Measurements from ENCODE around the gene LCK. TPM values are rescaled to one million over a fixed set of nuclear protein-coding genes. Genes with fewer than 3 reads are reported as not detected.

LCK gene
- total RNA-seq, 1 experiment from 2014 or later, result 51.0 TPM

GRCh38 chr1:32266921-32267591 lies 16.0 kb downstream of the LCK start (continued):
- TF ChIP-seq GABPB1 (CRISPR knock-in tag; IDR thresholded peaks at IDR 0.05) (no peak), TP53 (CRISPR knock-in tag; IDR thresholded peaks at IDR 0.05) (no peak), IRF1 (CRISPR knock-in tag; IDR thresholded peaks at IDR 0.05) (no peak), CBFB (CRISPR knock-in tag; IDR thresholded peaks at IDR 0.05; ENCODE audit: low read depth) (no peak), SP1 (CRISPR knock-in tag; conservative IDR thresholded peaks at IDR 0.05) (no peak), ELF4 (CRISPR knock-in tag; IDR thresholded peaks at IDR 0.05; ENCODE audit: low read depth) (no peak)

- no peak for TF ChIP-seq ZNF317 (CRISPR knock-in tag; IDR thresholded peaks at IDR 0.05; ENCODE audit: borderline replicate concordance, low read depth)
- no peak for TF ChIP-seq STAT6 (CRISPR knock-in tag; conservative IDR thresholded peaks at IDR 0.05; ENCODE audit: low read depth)
- no peak for TF ChIP-seq ZNF232 (CRISPR knock-in tag; IDR thresholded peaks at IDR 0.05)
- no peak for TF ChIP-seq TP53 (CRISPR knock-in tag; IDR thresholded peaks at IDR 0.05)
- no peak for TF ChIP-seq SMAD4 (CRISPR knock-in tag; IDR thresholded peaks at IDR 0.05)
- no peak for TF ChIP-seq CBFB (CRISPR knock-in tag; IDR thresholded peaks at IDR 0.05; ENCODE audit: low read depth)
- TF ChIP-seq ZNF138 (CRISPR knock-in tag; conservative IDR thresholded peaks at IDR 0.05), result no peak
- TF ChIP-seq FOXP4 (CRISPR knock-in tag; IDR thresholded peaks at IDR 0.05), result no peak
- no peak for TF ChIP-seq JAZF1 (CRISPR knock-in tag; IDR thresholded peaks at IDR 0.05)
- no peak for TF ChIP-seq ZBTB43 (CRISPR knock-in tag; IDR thresholded peaks at IDR 0.05)
- TF ChIP-seq E2F1 (CRISPR knock-in tag; IDR thresholded peaks at IDR 0.05), result no peak
- Mint-ChIP-seq H3K4me1 (peaks cover 33% of the 10 kb centered on the region), H3K27ac (no peak overlapping the region), H3K36me3 (no peaks in the 10 kb centered on the region), H3K4me3 (no peak overlapping the region), H3K27me3 (ENCODE audit: low read depth) (no peaks in the 10 kb centered on the region), H3K9me3 (peaks cover 7% of the 10 kb centered on the region)
- ChIA-PET POLR2A (interaction anchor here (0.6 kb wide), 1 partner anchor 1611 kb away, joined by 7 read pairs; no protein-coding TSS in a partner anchor), CTCF (no interaction called here)
- ATAC-seq, result no peak
- no peak for DNase-seq (ENCODE audit: low spot score)
Observed at GRCh38 chr1:32269744-32270143, 18.7 kb downstream of the LCK start.
